ENCODE data around the gene NHERF1.

DNA sequence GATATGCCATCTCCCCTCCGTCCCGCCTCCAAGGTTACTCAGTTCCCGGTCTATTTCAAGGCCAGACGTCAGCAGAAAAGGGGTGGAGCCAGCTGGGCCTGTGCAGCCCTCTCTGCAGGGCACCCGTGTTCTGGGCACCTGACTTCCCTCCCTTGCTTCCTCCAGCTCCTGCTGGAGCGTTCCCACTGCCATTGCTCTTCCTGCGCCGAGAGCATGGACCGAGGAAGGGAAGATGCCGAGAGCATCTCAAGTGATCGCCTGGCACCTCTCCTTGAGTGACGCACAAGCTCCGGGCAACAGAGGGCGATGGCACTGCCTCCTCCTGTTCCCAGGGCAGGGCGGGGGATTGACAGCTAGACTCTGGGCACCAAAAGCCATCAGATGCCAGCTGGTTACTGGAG, 57.2 kb downstream of the NHERF1 start:
- no peak for TF ChIP-seq POLR2A (IDR thresholded peaks at IDR 0.05; ENCODE audit: low read depth, low read length)
- no peak for TF ChIP-seq POLR2AphosphoS5 (IDR thresholded peaks at IDR 0.05; ENCODE audit: low read depth, low read length)

Data from GM12892 (cell line).